PFSK-1 (cell line): ENCODE measurements around the gene CENPA.

ENCODE experiments used
- FOXP2 ChIP-seq: optimal IDR thresholded peaks from 2 replicates; pipeline ENCODE3; 2011; ENCODE audit warnings: borderline replicate concordance, control low read depth, inconsistent platforms; ENCODE audit not compliant: insufficient read depth; ENCODE audit errors: extremely low read length, extremely low read depth
- POLR2AphosphoS5 ChIP-seq: IDR thresholded peaks from 2 replicates; pipeline ENCODE4 v1.6.1; 2012; ENCODE audit warnings: low read depth, mild to moderate bottlenecking, control low read depth, low read length, moderate library complexity
- REST ChIP-seq, 2 experiments: IDR thresholded peaks; 2 replicates each; pipeline versions ENCODE4 v1.6.1 to v1.8.0; 2011 to 2012; ENCODE audit warnings: low read depth in 2 of 2, low read length in 2 of 2, control low read depth in 1 of 2, inconsistent platforms in 1 of 2, mild to moderate bottlenecking in 1 of 2, moderate library complexity in 1 of 2; ENCODE audit not compliant: insufficient read depth in 1 of 2
- SIN3A ChIP-seq: IDR thresholded peaks from 2 replicates; pipeline ENCODE4 v1.6.1; 2012; ENCODE audit warnings: mild to moderate bottlenecking, low read length, moderate library complexity, borderline replicate concordance; ENCODE audit not compliant: insufficient read depth
- TAF1 ChIP-seq: IDR thresholded peaks from 2 replicates; pipeline ENCODE4 v1.6.1; 2012; ENCODE audit warnings: low read length, control low read depth, borderline replicate concordance; ENCODE audit not compliant: insufficient read depth

The CENPA gene

GRCh38 chr2:26765475-26766200, 20.2 kb upstream of the CENPA start:
- TF ChIP-seq FOXP2 (no peak), REST (IDR thresholded peaks at IDR 0.05; ENCODE audit: insufficient read depth in 1 of 2, low read depth in 2 of 2, low read length in 2 of 2) (no peak), POLR2AphosphoS5 (no peak), SIN3A (no peak), TAF1 (no peak)

GRCh38 chr2:26767129-26767528, 18.7 kb upstream of the CENPA start:
- no peak for TF ChIP-seq TAF1
- TF ChIP-seq REST (IDR thresholded peaks at IDR 0.05; ENCODE audit: insufficient read depth in 1 of 2, low read depth in 2 of 2, low read length in 2 of 2): no peak

DNA sequence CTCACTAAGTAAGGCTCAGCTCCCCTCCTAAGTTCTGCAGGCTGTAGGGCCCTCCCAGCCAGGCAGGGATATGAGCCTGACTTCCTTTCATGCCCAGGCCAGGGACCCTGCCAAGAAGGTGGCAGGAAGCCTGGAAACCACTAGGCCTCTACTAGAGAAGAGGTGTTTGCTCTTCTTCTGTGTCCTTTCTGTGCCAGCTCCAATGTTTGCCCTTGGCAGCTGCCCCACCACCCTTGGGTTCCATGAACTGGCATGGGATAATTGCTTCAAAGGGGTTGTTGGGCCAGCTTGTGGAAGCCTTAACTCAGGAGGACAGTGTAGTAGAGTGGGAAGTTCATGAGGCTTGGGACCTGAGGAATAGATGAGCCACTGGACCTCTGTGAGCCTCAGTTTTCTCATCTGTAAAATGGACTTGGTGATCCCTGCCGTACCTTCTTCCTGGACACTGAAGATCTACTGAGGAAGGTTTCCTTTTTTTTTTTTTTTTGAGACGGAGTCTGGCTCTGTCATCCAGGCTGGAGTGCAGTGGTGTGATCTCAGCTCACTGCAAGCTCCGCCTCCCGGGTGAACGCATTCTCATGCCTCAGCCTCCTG, 17.9 kb upstream of the CENPA start:
- TF ChIP-seq REST (IDR thresholded peaks at IDR 0.05; ENCODE audit: insufficient read depth in 1 of 2, low read depth in 2 of 2, low read length in 2 of 2) (no peak), POLR2AphosphoS5 (no peak), TAF1 (no peak), FOXP2 (no peak), SIN3A (no peak)

DNA sequence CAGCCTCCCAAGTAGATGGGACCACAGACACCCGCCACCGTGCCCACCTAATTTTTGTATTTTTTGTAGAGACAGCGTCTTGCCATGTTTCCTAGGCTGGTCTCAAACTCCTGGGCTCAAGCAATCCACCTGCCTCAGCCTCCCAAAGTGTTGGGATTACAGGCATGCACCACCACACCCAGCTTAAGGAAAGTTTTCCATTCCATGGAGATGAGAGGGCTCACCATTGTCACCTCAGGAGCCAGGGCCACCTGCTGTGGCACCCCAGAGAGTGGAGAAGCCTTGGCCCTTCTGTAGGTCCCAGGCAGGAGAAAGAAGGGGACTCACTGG, 17.1 kb upstream of the CENPA start:
- TF ChIP-seq SIN3A: no peak
- no peak for TF ChIP-seq FOXP2
- TF ChIP-seq TAF1: no peak
- no peak for TF ChIP-seq REST (IDR thresholded peaks at IDR 0.05; ENCODE audit: insufficient read depth in 1 of 2, low read depth in 2 of 2, low read length in 2 of 2)
- no peak for TF ChIP-seq POLR2AphosphoS5
